Lower leg skin (tissue), 3 donors: ENCODE measurements around the gene RNF144A.

Experiments used
- CTCF ChIP-seq, 3 donors: fragments of 450-650 bp; IDR thresholded peaks; one replicate each; pipeline ENCODE4 v1.5.1; 2016; ENCODE audit warnings: antibody characterized with exemption in 3 of 3, mild to moderate bottlenecking in 3 of 3, moderate library complexity in 2 of 3
- POLR2A ChIP-seq, 2 donors: fragments of 450-650 bp; IDR thresholded peaks; one replicate each; pipeline ENCODE4 v1.6.1; 2016 to 2017; ENCODE audit warnings: antibody characterized with exemption in 2 of 2, mild to moderate bottlenecking in 1 of 2, moderate library complexity in 1 of 2

GRCh38 chr2:6971502-6971901, 54.3 kb downstream of the RNF144A start:
- TF ChIP-seq CTCF (IDR thresholded peaks at IDR 0.05) (no peak), POLR2A (IDR thresholded peaks at IDR 0.05) (no peak)
